HepG2 (cell line): ENCODE results near the gene PEAK3. TPM values are rescaled to one million over a fixed set of nuclear protein-coding genes. Genes with fewer than 3 reads are reported as not detected.

Experiments
- ATM ChIP-seq: fragments of 450-650 bp; IDR thresholded peaks from 2 replicates; pipeline ENCODE4 v1.7.1; 2017; ENCODE audit warnings: mild to moderate bottlenecking, borderline replicate concordance
- BRCA1 ChIP-seq: sonication (generic); formaldehyde crosslinking; IDR thresholded peaks from 2 replicates; pipeline ENCODE4 v1.4.0; 2020; ENCODE audit warnings: missing genetic modification reagents
- JARID2 ChIP-seq: sonication (generic); formaldehyde crosslinking; IDR thresholded peaks from 2 replicates; pipeline ENCODE4 v1.8.1; 2023; ENCODE audit warnings: missing genetic modification reagents, inconsistent platforms; ENCODE audit not compliant: insufficient replicate concordance
- KDM1A ChIP-seq: IDR thresholded peaks from 2 replicates; pipeline ENCODE4 v1.6.1; 2016; ENCODE audit warnings: missing compliant biosample characterization
- KLF6 ChIP-seq: IDR thresholded peaks from 2 replicates; pipeline ENCODE4 v1.8.0; 2016; ENCODE audit warnings: missing biosample characterization, missing genetic modification reagents
- MAX ChIP-seq: IDR thresholded peaks from 2 replicates; pipeline ENCODE4 v1.6.1; 2012; ENCODE audit warnings: inconsistent platforms
- REXO4 ChIP-seq: sonication (generic); formaldehyde crosslinking; IDR thresholded peaks from 2 replicates; pipeline ENCODE4 v1.8.0; 2022; ENCODE audit warnings: missing genetic modification reagents, mild to moderate bottlenecking, borderline replicate concordance
- RXRB ChIP-seq: IDR thresholded peaks from 2 replicates; pipeline ENCODE4 v1.6.1; 2016; ENCODE audit warnings: borderline replicate concordance, missing genetic modification reagents, missing compliant biosample characterization
- ZBTB40 ChIP-seq, 2 experiments: fragments of 450-650 bp in 1 of 2; sonication (generic) in 1 of 2; formaldehyde crosslinking in 1 of 2; IDR thresholded peaks; 2 replicates each; pipeline versions ENCODE4 v1.6.1 to v1.8.0; 2016 to 2022; ENCODE audit warnings: antibody characterized with exemption in 1 of 2, mild to moderate bottlenecking in 1 of 2, missing genetic modification reagents in 1 of 2
- ZIK1 ChIP-seq: sonication (generic); formaldehyde crosslinking; IDR thresholded peaks from 2 replicates; pipeline ENCODE4 v1.5.0; 2020; ENCODE audit warnings: mild to moderate bottlenecking, low read depth, missing genetic modification reagents, borderline replicate concordance
- ZNF276 ChIP-seq: sonication (generic); formaldehyde crosslinking; IDR thresholded peaks from 2 replicates; pipeline ENCODE4 v1.4.0; 2020; ENCODE audit warnings: mild to moderate bottlenecking, low read depth, missing genetic modification reagents
- ZNF564 ChIP-seq: sonication (generic); formaldehyde crosslinking; IDR thresholded peaks from 2 replicates; pipeline ENCODE4 v1.8.1; 2023; ENCODE audit warnings: mild to moderate bottlenecking, missing genetic modification reagents
- ZNF597 ChIP-seq: sonication (generic); formaldehyde crosslinking; IDR thresholded peaks from 2 replicates; pipeline ENCODE4 v1.5.0; 2020; ENCODE audit warnings: missing genetic modification reagents
- ZNF598 ChIP-seq: sonication (generic); formaldehyde crosslinking; IDR thresholded peaks from 2 replicates; pipeline ENCODE4 v1.5.1; 2020; ENCODE audit warnings: mild to moderate bottlenecking, missing genetic modification reagents, borderline replicate concordance
- ZNF614 ChIP-seq: IDR thresholded peaks from 2 replicates; pipeline ENCODE4 v1.6.1; 2018; ENCODE audit warnings: missing biosample characterization, missing genetic modification reagents, inconsistent platforms, borderline replicate concordance
- ZNF749 ChIP-seq: sonication (generic); formaldehyde crosslinking; IDR thresholded peaks from 2 replicates; pipeline ENCODE4 v1.8.0; 2022; ENCODE audit warnings: mild to moderate bottlenecking, missing genetic modification reagents, moderate library complexity, borderline replicate concordance
- polyA plus RNA-seq, 8 experiments: library from polyadenylated mRNA; depleted of rRNA in 3 of 8; stranded (reverse) in 7 of 8; unstranded in 1 of 8; fragments of >200 nt; fragmentation: Illumina TruSeq in 4 of 8; extraction: Trizol in 4 of 8; gene quantifications; 2 replicates each; pipeline versions ENCODE4 v1.2.1 to v1.2.3, GENCODE V29; 2011 to 2016; ENCODE audit warnings: low read depth in 4 of 8, missing spikeins in 1 of 8, mixed read lengths in 1 of 8; ENCODE audit not compliant: insufficient read depth in 1 of 8
- total RNA-seq, 5 experiments: library from RNA; depleted of rRNA; stranded (reverse); fragments of >200 nt; fragmentation: Illumina TruSeq; extraction: Trizol; gene quantifications; 2 replicates each; pipeline ENCODE4 v1.2.3, GENCODE V29; 2016; ENCODE audit warnings: low read depth in 1 of 5

The PEAK3 gene
- total and polyA plus RNA-seq, 2 of the 13 experiments (the other 11 are each of a cell fraction or from before 2014, with no cell fraction given): not detected

- TF ChIP-seq ZNF614 (CRISPR knock-in tag) (no peak), BRCA1 (CRISPR knock-in tag) (no peak), ZNF598 (CRISPR knock-in tag) (no peak), REXO4 (CRISPR knock-in tag) (no peak), ZNF276 (CRISPR knock-in tag) (no peak; the same call in 1 of the 2 replicates), ZNF564 (CRISPR knock-in tag) (no peak), ATM (no peak), KDM1A (CRISPR knock-in tag) (no peak), RXRB (CRISPR knock-in tag) (0 out of 2 replicates have a peak, but pooled peaks have one; percentile 53), ZNF749 (CRISPR knock-in tag) (peak; percentile 60; the same call in 1 of the 2 replicates), ZIK1 (no peak), JARID2 (CRISPR knock-in tag) (no peak), ZNF597 (no peak), MAX (peak; percentile 59; the same call in 1 of the 2 replicates), ZBTB40 (IDR thresholded peaks at IDR 0.05) (no peak), ZBTB40 (CRISPR knock-in tag; IDR thresholded peaks at IDR 0.05) (peak; percentile 7; the same call in 1 of the 2 replicates), KLF6 (CRISPR knock-in tag) (no peak)
These were observed 28.6 kb downstream of the PEAK3 start (continued) for GRCh38 chr19:2253106-2254063.
